Activated CD8-positive, alpha-beta memory T cell treated with anti-CD3 and anti-CD28 coated beads, Interleukin-2, amount 50 U/mL, for 4 hours (primary cell): ENCODE results near the gene MAN1A1.

Experiments used
- DNase-seq: peaks from one replicate; pipeline ENCODE4 v3.0.0-alpha.2; 2020

MAN1A1 gene

DNA sequence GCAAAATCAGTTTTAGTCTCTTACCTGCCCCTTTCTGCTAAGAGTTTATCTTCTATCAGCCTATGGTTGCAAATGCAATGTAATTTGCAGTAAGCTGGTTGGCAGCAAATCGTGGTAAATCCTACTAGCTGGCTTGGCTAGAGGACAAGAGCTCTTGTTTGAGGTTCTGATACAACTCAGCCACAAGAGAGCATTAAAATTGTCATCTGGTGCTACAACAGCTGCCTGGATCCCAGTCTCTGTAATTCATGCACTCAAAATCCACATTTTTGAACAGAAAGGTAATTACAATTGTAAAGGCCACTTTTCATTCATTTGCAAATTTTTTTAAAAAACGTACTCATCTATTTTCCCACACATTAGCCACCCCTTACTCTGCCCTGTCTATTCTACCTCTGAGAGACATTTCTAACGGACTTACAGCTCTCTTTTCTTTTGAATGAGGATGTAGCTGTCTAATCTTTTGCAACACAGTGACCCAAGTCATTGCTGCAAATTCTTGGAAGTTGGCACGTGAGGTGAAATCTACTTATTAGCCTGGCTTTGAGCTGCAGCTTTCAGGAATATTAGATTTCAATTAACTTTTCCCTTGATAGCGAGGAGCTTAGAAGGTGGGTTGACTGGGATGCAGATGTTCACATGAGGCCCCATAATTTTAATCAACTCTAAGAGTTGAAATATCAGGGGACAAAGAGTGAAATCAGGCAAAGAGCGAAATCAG is 217.1 kb downstream of the MAN1A1 start:
- DNase-seq = no peak

DNA sequence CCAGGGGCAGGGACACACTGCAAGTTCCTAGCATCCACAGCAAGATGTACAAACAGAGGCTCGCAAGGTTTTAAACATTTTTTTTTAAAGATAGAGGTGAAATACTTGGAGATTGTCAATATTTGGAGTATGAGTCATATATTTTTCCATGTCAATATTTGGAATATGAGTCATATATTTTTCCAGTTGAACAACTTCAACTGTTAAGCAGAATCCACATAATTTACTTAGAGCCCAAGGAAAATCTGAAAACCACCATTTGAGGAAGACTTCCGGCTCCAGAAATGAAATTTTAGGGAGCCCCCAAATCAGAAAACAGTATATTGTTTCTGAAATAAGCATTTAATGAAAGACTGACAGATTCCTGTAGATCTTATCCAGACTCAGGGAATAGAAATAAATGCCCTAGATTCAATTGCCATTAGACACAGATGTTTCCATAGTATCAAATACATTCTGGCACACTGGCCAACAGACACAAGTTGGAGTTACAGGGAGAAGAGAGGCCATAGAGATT is 219.5 kb downstream of the MAN1A1 start:
- no peak for DNase-seq

DNA sequence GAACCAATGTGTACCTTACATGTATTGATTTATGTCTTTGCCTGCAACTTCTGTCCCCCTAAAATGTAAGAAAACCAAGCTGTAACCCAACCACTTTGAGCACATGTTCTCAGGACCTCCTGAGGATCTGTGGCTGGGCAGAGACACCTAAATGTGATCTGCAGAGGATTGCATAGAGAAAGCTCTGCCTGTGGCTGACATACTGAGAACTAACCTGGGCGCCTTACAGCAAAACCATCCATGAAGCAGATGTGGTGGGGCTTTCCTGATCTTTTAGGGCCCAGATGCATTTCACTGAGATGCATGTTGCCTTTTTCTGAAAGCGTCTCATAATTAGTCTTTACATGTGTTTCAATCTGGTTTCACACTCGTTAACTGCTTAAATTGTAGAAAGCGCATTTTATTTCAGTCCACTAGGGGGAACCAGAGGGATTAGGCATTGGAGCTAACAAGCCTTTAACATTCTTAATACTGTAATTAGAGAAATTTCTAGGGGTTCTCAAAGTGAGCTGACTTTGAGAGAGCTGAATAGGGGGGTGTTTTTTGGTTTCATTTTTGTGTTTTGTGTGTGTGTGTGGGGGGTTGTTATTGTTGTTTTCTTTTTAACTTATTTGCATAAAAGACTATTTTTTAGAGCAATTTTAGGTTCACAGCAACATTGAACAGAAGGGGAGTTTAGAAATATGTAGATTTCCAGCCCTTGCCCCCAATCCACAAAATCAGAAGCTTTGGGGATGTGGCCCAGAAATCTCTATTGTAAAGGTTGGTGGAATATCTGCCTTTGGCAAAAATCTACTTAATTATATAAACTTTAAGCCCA is 220.2 kb downstream of the MAN1A1 start:
- no peak for DNase-seq

DNA sequence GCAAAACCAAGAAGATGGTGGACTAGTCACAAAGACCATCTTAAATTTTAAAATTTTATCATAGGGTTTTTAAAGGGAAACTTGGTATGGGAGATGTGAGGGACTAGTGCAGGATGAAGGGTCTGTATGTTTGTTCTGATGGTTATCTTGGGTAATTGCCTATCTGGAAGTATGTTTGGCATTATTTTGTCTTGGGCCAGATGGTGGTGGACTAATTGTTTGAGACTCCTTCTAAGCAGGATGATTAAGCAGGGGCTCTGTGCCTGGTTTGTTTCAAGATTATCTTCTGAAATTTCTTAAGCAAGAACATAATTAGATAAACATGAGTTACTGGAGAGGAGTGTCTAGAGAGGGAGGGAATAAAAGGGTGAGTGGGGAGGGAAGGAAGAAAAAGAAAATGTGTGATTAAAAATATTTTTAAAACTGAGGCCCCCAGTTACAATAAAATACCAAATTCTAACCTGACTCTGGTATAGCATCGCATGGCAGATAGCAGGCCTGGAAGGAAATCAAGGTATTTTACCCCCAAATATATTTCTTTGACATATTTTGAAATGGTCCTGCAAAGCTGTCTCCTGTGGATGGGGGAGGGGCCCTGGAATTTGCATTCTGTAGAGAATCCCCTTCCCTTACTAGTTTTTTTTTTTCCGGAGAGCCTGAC is 221.2 kb downstream of the MAN1A1 start:
- DNase-seq = no peak

DNA sequence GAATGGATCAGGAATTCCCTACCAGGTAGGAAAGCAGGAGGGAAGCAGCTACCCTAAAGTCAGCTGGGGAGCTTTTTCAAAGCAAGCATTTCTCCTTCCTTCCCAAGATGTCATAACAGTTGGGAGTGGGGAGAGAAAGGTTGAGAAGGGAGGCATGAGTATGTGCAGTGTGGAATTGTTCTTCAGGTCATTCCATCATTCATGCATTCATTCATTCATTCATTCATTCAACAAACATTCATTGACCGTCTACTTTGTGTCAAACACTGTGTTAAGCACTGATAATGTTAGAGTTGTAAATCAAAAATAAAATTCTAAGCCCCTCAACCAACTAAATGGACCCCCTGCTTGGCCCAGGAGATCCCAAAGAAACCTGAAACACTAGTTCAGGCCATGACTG is 221.9 kb downstream of the MAN1A1 start:
- no peak for DNase-seq
